CD4-positive, alpha-beta T cell treated with Interleukin-17A for 4 hours (primary cell): ENCODE results near the gene SHC1.
A peak's percentile ranks its signal among the peaks of the same experiment; 100 is the strongest.

Experiments
- DNase-seq: peaks from one replicate; pipeline ENCODE4 v3.0.0-alpha.2; 2020; ENCODE audit warnings: mixed read lengths

SHC1 gene

DNA sequence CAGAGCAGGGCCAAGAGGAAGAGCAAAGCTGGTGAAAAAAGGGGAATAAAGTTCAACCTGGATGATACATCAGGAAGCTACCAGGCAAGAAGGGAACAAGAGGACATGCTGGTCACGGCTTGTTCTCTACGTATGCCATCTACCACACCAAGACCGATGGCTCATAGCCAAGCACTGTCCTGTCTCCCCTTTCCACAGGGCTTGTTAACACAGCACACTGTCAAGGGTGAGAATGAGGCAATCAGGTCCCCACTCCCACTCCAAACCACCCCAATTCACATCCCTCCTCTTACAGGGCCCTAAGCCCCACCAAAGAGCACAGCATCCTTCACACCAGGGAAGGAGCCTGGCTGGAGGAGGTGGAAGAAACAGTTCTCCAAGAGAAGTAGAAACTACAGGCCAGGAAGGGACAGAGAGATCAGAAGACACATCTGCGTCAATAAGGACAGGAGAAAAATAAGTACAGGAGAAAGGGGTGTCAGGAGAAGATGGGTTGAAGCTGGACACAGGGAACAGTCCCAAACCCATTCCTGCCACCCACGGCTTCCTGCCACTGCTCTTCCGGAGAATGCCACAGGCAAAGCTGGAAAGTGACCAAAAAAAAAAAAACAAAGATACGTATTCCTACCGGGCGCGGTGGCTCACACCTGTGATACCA lies 923 bp upstream of the SHC1 start:
- no peak for DNase-seq

- DNase-seq: no peak
These were observed 591 bp downstream of the SHC1 start for GRCh38 chr1:154969860-154970452.

GRCh38 chr1:154969246-154969645 lies 1.3 kb downstream of the SHC1 start:
- DNase-seq: no peak

DNA sequence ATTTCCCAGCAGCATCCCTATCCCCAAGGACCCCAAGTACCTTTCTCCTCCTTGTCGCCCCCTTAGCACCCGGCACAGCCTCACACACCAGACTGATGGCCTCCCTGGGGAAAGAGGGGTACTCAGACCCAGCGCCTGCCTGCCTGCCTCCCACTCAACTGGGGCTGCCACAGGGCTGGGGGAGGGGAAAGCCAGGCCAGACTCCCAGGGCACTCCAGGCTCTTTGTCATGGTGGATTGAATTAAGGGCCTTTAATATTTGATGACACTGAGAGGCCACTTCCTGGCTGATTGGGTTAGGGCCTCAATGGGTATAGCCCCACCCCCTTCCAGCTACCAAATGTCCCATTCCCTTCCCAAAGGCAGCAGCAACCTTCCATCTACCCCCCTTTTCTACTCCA lies 1.8 kb downstream of the SHC1 start:
- no peak for DNase-seq

GRCh38 chr1:154967331-154967950 lies 3.1 kb downstream of the SHC1 start:
- DNase-seq: no peak

DNA sequence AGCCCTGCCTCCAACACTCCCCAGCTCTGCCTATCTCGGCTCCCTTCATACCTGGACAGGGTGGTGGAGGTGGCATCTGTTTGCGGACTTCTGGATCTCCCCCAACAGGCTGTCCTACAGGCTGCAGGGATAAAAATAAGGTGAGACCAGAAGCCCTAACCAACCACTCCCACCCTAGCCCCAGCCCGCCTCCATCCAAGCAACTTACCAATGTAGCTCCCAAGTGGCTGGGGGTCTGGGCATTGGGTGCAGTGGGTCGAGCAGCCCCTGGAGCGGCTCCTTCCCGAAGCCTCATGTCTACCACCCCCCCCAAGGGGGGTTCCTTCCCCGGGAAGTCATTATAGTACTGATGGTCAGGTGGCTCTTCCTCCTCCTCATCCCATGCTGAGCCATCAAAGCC lies 4.4 kb downstream of the SHC1 start:
- no peak for DNase-seq

DNA sequence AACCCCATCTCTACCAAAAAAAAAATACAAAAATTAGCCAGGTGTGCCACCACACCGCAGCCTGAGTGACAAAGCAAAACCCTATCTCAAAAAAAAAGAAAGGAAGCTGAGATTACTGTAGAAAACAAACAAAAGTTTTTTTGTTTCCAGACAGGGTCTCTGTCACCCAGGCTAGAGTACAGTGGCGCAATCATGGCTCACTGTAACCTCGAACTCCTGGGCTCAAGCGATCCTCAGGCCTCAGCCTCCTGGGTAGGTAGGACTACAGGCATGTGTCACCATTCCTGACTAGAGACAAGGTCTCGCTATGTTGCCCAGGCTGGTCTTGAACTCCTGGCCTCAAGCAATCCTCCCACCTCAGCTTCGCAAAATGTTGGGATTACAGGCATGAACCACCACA lies 6.2 kb downstream of the SHC1 start:
- DNase-seq: no peak

GRCh38 chr1:154963643-154964042 lies 6.9 kb downstream of the SHC1 start:
- no peak for DNase-seq

GRCh38 chr1:154962795-154963330 lies 7.7 kb downstream of the SHC1 start:
- no peak for DNase-seq

- peak; percentile 40 for DNase-seq
These were observed 8.3 kb downstream of the SHC1 start for GRCh38 chr1:154962156-154962749.

DNA sequence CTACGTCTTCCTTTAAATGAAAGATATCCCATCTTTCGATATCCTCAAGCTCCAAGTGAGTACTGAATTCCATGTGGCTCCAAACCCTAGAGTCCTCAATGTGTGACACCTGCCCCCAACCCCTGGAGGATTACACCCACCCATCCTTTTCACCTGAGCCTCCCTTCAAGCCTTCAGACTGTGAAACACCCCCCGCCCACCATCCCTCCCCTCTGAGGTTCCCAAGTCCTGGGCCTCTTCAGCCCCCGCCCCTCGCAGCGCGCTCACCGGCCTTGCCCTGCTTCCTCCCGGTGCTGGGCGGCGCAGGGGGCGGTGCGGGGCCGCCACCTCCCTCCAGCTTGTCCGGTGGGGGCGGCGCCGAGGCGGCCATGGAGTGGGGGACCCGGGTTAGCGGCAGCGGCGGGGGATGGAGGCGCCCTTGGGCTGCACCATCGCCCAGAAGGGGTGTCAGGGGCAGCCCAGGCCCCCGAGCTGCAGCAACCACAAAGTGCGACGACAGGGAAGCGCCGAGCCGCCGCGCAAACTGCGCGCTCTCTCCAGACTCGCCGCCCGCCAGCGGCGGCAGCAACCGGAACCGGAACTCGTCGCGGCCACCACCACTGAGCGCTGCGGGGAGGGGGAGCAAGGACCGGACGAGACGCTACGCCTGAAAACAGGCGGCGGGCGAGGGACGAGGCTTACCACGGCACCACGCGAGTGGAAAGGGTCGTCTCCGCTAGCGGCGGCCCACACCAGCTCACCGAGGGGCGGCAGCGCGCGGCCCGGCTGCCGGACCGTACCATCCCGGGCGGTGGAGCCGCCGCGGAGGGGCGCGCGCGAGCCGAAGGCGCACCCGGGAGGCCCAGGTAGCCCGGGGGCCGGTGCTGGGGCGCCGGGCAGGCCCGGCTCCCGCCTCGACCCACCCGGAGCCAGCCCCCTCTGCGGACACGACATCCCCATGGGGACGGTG lies 9.1 kb downstream of the SHC1 start, which contains the start of gene PYGO2:
PYGO2 (minus strand) TSS at position 576 of the 949 bp plus-strand sequence; CDS start at position 370, 206 bp downstream.
- peak; percentile 85 for DNase-seq

- no peak for DNase-seq
These were observed 10.0 kb downstream of the SHC1 start for GRCh38 chr1:154960446-154961136.

DNA sequence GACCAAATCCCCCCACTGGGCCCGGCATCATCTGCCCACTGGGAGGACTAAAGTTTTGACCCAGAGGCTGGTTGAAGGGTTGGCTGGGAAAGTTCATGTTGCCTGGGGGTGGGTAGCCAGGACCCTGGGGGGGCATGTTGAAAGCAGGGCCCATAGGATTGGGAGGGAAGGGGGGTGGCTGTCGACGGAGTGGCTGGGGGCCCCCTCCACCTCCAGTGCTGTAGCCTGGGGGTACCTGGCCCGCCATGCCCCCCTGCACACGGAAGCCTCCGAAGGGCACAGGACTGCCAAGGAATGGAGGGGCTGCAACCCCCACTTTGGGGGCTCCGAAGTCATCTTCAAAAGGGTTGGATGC lies 11.1 kb downstream of the SHC1 start:
- no peak for DNase-seq

GRCh38 chr1:154958681-154959425 lies 11.7 kb downstream of the SHC1 start:
- no peak for DNase-seq

- no peak for DNase-seq
These were observed 12.5 kb downstream of the SHC1 start for GRCh38 chr1:154958036-154958435.

DNA sequence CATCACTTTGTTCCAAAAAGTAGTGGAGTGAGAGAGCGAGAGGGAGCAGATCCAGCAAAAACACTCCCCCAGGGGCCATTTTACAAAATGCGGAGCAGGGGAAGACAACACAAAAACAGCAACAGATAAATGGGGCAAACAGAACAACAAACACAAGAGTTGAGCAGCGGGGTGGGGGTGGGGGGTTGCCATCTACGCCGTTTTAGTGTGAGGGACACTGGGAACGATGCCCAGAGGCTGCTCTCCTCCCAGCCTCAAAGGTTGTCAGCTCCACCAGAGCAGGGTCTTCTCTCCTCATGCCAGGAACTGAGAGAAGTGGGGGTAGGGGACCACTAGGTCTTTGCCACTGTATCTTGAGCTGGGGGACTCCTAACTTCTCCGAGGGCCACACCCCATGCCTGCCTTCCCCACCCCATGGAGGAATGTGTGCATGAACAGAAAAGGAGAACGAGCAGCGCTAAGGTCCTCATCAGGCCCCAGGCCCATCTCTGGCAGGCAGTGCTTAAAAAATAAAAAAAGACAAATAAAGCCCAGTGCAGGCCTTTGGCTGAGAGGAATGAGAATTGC lies 13.4 kb downstream of the SHC1 start:
- no peak for DNase-seq

- DNase-seq: no peak
These were observed 14.0 kb downstream of the SHC1 start for GRCh38 chr1:154956544-154956941.

DNA sequence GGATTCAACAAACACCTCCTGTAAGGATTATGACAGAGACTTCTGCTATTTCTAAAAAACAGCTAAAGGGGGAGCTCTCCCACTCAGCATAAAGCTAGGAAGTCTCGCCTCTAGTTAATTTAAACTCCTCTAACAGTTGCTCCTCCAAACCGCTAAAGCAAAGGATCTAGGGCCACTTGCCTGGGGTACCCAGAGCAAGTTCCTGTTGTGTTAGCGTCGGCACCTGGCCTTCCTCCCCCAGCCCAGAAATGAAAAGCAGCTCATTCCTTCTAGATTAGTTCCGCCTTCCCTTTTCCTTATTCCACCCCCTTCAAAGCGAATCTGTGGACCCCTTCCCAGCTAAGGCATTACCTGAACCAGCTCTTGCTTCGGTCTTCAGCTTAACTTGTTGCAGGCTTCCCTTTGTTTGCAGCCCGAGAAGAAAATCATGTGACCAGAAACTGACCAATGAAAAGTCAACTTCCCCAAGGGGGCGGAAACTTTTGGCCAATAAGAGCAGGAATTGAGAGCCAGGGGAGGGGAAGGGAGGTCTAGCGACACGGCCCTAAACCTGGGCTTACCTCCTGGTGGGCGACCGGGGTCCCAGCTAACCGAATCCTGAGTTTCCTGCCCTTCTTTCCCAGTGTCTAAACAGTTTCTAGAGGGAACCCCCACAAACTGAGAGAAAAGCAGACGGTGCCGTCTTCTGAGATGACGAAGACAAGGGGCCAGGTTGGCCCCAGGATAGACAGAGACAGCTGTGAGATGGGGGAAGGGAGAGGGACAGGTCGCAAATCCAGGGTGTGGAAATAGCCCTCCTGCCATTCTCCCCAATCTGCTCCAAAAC lies 14.6 kb downstream of the SHC1 start, which contains the start of gene PBXIP1:
PBXIP1 (minus strand) TSS at position 382 of the 826 bp plus-strand sequence. CDS start 2,378 bp downstream, outside the sequence.
- DNase-seq: peak; percentile 84

DNA sequence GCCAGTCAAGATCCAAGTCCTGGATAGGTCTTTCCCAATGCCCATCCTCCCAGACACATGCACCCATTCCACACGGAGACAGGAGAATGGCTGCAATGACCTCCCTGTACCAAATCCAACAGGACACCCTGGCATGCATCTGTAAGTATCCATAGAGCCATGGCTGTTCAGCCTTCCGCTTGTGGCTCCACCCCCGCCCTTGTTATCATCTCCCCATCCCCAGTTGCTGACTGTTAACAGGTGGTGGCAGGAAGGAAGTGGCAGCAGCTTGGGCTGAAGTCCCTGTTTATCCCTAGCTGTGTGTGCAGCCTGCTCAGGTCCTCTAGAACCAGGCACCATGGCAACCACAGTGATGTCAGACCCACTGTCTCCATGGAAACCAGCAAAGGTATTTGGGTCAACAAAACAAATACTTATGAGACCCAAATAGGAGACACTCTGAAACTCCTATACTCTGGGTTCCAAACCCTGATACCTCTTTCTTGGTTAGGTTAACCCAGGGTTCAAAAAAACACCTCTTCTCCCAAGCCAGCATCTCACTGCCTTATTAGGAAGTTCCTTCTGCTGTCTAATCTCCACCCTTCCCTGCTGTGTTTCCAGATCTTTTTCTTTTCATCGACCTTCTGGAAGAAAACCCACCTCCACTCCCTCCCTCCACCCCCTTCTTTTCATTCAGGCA lies 15.4 kb downstream of the SHC1 start:
- DNase-seq: peak; percentile 92
